UCSD-AML1 (cell line): Measurements from ENCODE around the gene DNAH9.

Experiments
- DNase-seq: peaks from one replicate; lab custom pipeline; 2025; ENCODE audit not compliant: unreplicated experiment; lab: John Stamatoyannopoulos, UW

DNAH9 gene

DNA sequence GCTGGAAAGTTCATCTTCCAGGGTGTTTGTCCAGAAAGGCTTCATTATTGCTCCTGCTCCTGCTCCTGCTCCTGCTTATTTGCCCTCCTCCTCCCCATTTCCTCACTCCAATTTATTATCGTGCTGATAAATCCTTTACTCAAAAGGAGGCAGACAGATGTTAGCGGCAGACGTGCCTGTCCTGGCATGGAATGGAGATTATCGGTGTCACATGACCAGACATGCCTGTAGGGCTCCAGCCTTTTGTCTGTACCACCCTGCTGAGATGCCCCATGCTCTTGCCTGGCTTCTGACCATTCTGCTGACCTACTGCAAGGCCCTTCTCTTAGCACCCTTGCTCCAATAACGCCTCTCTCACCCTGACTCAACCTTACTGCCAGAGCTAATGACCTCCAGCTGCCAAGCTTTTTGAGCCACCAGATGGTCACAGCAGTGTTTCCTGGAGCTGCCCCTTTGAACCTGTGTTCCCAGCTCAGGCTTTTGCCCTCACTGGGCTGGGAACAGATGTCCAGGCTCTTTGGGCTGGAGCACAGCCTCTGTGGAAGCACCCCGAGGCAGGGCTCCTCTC is 12.8 kb downstream of the DNAH9 start:
- DNase-seq = no peak

DNA sequence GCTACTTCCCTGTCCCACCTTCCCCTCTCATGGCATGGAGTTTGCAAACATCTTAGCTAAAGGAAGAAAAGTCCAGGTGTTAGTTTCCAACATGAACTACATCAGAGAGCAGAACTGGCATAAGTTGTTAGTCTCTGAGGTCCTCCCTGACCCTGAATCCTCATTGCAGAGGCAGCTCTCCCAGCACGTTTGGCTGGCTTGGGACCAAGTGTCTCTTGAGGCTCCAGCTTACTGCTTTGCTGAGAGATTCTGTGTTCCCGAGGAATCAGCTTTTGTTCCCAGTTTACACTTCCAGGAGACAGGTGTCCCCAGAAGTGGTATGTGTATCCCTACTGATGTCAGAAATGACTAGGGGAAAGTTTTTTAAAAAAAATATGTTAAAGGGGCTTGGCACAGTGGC is 14.7 kb downstream of the DNAH9 start:
- no peak for DNase-seq

DNA sequence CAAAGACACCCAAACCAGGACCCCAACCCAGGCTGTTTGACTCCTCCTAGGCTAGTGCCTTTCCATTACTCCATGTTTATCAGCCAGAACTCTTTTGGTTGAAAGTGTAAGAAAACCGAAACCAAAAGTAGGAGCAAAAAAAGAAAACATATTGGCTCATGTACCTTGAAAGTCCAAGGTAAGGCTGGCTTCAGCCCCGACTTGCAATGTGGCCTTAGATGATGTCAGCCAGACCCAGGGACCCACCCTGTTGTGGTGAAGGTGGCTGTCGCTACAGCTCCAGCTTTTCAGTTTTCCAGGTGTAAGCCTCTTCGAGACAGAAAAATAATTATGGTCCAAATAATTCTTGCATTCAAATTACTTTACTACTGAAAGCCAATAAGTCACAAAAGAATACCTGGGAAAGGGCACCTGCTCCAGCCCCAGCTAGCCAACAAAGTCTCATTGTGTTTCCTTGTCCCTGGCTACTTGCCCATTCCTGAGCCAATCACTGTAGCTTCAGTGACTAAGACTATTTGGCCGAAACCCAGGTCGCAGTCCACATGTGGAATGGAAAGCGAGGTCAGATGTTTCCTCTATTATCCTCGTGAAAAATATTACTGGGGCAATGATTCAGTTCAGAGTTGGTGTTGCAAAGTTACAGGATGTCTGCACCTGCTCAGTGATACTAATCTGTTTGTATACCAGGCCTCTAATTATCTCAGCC is 20.7 kb downstream of the DNAH9 start:
- DNase-seq = no peak

DNA sequence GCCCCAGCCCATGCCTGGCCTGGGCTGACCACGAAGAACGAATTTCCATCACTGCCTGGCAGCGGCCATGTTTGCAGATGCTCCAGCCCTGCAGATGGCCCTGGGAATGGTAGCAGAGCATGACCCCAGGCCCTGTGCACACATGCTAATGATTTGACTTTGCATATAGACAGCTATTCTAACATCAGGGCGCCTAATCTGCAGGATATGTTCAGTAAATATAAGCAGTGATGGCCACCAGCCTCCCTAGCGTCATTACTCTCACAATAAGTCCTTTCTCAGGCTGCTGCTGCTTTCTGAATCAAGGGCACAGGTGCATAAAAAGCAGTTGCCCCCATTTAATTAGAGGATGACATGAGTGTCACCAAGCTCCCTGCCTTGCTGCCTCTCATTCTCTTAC is 24.2 kb downstream of the DNAH9 start:
- DNase-seq = no peak

- DNase-seq = no peak
Measured at GRCh38 chr17:11624976-11625375, 26.7 kb downstream of the DNAH9 start.

DNA sequence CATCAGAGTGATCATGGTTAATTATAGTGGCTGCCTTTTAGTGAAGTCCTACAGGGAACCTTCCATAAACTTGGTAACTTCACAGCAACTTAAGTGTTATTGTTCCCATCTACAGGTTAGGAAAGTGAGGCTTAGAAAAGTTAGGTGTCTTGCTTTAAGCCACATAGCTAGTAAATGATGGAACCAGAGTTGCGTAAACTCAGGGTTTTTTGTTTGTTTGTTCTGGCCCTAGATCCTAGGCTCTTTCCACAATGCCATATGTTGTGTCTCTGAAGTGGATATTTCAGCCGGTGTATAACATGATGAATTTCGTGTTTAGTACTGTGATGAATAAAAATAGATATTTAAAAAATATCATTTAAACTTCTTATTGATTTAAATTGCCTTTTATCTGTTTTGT is 27.6 kb downstream of the DNAH9 start:
- no peak for DNase-seq

DNA sequence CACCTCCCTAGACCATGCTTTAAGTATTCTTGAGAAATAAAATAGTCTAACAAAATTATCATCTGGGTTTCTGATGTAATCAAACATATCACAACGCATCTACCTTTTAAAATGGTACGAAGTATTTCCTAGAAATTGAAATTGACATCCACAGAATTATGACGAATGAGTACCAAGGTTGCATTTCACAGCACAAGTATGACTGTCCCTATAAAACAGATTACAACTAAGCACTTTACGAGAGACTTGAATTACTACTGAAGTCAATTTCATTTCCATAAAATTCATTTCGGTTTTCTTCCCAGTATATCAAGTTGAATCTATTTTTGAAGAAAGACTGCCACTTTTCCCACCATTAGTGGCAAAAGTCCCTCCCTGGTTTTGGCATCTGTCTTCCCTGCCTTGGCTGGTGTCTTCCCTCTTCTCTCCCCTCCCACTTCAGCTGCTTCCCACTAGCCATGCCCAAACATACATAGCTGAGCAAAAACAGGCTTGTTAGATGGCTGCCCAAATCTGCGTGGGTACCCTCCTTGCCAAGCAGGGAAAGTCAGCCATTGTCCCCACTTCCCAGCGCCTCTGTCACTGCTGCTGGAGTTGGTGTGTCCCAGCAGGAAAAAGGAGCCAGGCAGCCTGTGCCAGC is 29.2 kb downstream of the DNAH9 start:
- no peak for DNase-seq

DNA sequence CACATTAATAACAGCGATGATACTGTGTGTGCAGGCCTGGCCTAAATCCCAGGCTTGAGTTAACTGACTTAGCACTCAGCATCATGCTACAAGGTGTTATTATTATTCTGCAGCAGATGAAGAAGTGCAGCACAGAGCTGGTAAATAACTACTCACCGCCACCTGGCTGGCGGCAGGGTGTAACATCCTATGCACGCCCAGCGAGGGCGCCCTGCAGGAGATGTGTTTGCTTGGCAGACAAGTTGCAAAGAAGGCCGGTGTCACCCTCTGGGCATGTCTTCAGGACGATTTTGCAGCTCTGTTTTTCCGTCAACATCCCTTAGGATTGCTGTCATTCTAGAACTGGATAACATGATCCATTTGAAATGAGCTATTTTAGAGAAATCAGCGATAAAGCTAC is 30.1 kb downstream of the DNAH9 start:
- no peak for DNase-seq

GRCh38 chr17:11628831-11629230 is 30.6 kb downstream of the DNAH9 start:
- DNase-seq = no peak

GRCh38 chr17:11636771-11637170 is 38.5 kb downstream of the DNAH9 start:
- no peak for DNase-seq

GRCh38 chr17:11637796-11638195 is 39.5 kb downstream of the DNAH9 start:
- DNase-seq = no peak

DNA sequence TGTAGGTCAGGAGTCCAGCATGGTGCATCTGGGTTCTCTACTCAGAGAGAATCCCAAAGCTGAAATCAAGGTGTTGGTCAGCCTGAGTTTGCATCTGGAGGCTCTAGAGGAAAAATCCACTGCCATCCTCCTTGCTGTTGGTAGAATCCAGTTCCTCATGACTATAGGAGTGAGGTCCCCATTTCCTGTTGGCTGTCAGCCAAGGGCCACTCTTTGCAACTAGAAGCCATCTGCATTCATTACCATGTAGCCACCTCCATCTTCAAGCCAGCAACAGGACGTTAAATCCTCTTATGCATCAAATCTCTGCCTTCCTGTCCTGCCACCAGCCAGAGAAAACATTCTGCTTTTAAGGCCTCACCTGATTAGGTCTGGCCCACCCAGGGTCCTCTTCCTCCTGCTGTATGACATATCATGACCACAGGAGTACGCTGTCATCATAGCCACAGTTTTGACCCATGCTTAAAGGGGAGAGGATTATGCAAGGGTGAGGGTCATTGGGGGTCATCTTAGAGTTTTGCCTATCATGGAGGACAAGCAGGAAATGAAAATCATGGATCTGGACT is 40.5 kb downstream of the DNAH9 start:
- DNase-seq = no peak

- no peak for DNase-seq
Measured at GRCh38 chr17:11639736-11640462, 41.6 kb downstream of the DNAH9 start.

DNA sequence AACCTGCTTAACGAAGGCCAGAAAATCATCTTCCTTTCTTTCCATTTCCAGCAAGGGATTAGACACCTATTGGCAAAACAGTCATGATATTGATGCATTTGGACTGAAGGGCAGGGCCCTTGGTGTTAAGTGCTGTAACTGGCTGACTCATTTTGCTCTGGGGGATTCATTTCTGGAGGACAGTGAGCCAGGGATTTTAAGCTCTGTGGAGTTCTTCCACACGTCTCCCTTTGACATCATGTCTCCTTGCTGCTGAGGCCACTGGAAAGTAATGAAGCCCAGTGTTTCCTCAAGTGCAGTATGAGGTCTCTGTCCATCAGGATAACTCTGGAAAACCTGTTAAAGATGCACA is 42.2 kb downstream of the DNAH9 start:
- no peak for DNase-seq

GRCh38 chr17:11641521-11642275 is 43.4 kb downstream of the DNAH9 start:
- DNase-seq = no peak

GRCh38 chr17:11642655-11643054 is 44.4 kb downstream of the DNAH9 start:
- DNase-seq = no peak

- no peak for DNase-seq
Measured at GRCh38 chr17:11643851-11644250, 45.6 kb downstream of the DNAH9 start.

GRCh38 chr17:11644265-11645212 is 46.3 kb downstream of the DNAH9 start:
- DNase-seq = peak; percentile 26

DNA sequence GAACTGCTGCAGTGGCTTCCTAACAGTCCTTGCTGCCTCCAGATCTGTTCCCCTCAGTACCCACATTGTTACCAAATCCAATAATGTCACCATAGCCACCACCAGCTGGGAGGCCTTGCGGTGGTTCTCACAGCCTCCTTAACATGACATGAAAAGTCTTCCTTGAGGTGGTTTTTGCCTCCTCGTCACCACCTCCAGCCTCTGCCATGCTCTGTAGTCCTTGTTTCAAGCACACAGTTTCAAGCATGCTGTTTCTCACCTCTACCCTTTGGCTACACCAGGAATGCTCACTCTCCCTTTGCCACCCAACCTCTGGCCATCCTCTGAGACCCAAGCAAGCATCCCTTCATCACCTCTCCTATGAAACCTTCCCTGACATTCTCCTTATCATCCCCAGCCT is 47.2 kb downstream of the DNAH9 start:
- DNase-seq = no peak

DNA sequence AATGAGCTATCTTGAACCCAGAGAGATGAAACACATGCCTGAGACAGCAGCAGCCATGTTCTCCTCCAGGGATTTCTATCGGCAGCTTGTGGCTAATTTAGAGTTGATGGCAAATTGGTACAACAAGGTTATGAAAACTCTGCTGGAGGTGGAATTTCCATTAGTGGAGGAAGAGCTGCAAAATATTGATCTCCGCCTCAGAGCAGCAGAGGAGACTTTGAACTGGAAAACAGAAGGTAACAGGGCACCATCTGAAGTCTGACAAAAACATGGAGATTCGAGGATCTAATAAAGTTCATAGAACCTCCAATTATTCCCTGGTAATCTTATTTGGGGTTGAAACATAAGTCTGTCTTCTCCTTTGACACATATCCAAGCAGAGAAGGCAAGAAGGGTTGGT is 52.8 kb downstream of the DNAH9 start:
- no peak for DNase-seq
